ENCODE data around the gene SRSF1. TPM values are rescaled to one million over a fixed set of nuclear protein-coding genes. Genes with fewer than 3 reads are reported as not detected.

Gene SRSF1
- 154 TPM for polyA plus RNA-seq (2012; ENCODE audit: low read depth, missing spikeins)

GRCh38 chr17:58006924-58007780 is at the start of gene SRSF1:
TSS of gene SRSF1 (minus strand) at chr17:58007246. CDS start at chr17:58007137, 109 bp downstream.
- DNase-seq (ENCODE audit: insufficient read length, low spot score) (peak; percentile 83), FAIRE-seq (peak; percentile 99)
- TF ChIP-seq TAF1 (IDR thresholded peaks at IDR 0.05; ENCODE audit: low read depth, low read length) (peak; percentile 88), POLR2A (IDR thresholded peaks at IDR 0.05; ENCODE audit: low read depth, low read length) (peak; percentile 97), POU2F2 (IDR thresholded peaks at IDR 0.05; ENCODE audit: low read depth, low read length) (peak; percentile 90), PAX5 (IDR thresholded peaks at IDR 0.05; ENCODE audit: insufficient read depth, low read length, severe bottlenecking) (no peak), POLR2AphosphoS5 (IDR thresholded peaks at IDR 0.05; ENCODE audit: low read depth, low read length) (peak; percentile 98), SPI1 (IDR thresholded peaks at IDR 0.05; ENCODE audit: low read depth, low read length) (peak; percentile 50; the same call in 1 of the 2 replicates)

GRCh38 chr17:58056476-58056875 is 49.4 kb upstream of the SRSF1 start:
- TF ChIP-seq PAX5 (IDR thresholded peaks at IDR 0.05; ENCODE audit: insufficient read depth, low read length, severe bottlenecking) (no peak), SPI1 (IDR thresholded peaks at IDR 0.05; ENCODE audit: low read depth, low read length) (no peak), TAF1 (IDR thresholded peaks at IDR 0.05; ENCODE audit: low read depth, low read length) (no peak), POLR2A (IDR thresholded peaks at IDR 0.05; ENCODE audit: low read depth, low read length) (no peak), POLR2AphosphoS5 (IDR thresholded peaks at IDR 0.05; ENCODE audit: low read depth, low read length) (no peak), POU2F2 (IDR thresholded peaks at IDR 0.05; ENCODE audit: low read depth, low read length) (no peak)
- DNase-seq (ENCODE audit: insufficient read length, low spot score) (no peak), FAIRE-seq (no peak)

- no peak for DNase-seq (ENCODE audit: insufficient read length, low spot score)
- TF ChIP-seq PAX5 (IDR thresholded peaks at IDR 0.05; ENCODE audit: insufficient read depth, low read length, severe bottlenecking): no peak
- no peak for TF ChIP-seq POU2F2 (IDR thresholded peaks at IDR 0.05; ENCODE audit: low read depth, low read length)
- TF ChIP-seq POLR2A (IDR thresholded peaks at IDR 0.05; ENCODE audit: low read depth, low read length): no peak
- FAIRE-seq: no peak
Measured at GRCh38 chr17:58054641-58055040, 47.6 kb upstream of the SRSF1 start.

GRCh38 chr17:58052945-58053715 is 46.1 kb upstream of the SRSF1 start:
- FAIRE-seq (no peak), DNase-seq (ENCODE audit: insufficient read length, low spot score) (no peak)
- TF ChIP-seq POU2F2 (IDR thresholded peaks at IDR 0.05; ENCODE audit: low read depth, low read length) (no peak), POLR2AphosphoS5 (IDR thresholded peaks at IDR 0.05; ENCODE audit: low read depth, low read length) (no peak), PAX5 (IDR thresholded peaks at IDR 0.05; ENCODE audit: insufficient read depth, low read length, severe bottlenecking) (no peak), POLR2A (IDR thresholded peaks at IDR 0.05; ENCODE audit: low read depth, low read length) (no peak), TAF1 (IDR thresholded peaks at IDR 0.05; ENCODE audit: low read depth, low read length) (no peak), SPI1 (IDR thresholded peaks at IDR 0.05; ENCODE audit: low read depth, low read length) (no peak)

GRCh38 chr17:58052407-58052806 is 45.4 kb upstream of the SRSF1 start:
- no peak for TF ChIP-seq POLR2AphosphoS5 (IDR thresholded peaks at IDR 0.05; ENCODE audit: low read depth, low read length)
- TF ChIP-seq PAX5 (IDR thresholded peaks at IDR 0.05; ENCODE audit: insufficient read depth, low read length, severe bottlenecking): no peak
- TF ChIP-seq POLR2A (IDR thresholded peaks at IDR 0.05; ENCODE audit: low read depth, low read length): no peak
- TF ChIP-seq TAF1 (IDR thresholded peaks at IDR 0.05; ENCODE audit: low read depth, low read length): no peak
- TF ChIP-seq POU2F2 (IDR thresholded peaks at IDR 0.05; ENCODE audit: low read depth, low read length): no peak
- no peak for TF ChIP-seq SPI1 (IDR thresholded peaks at IDR 0.05; ENCODE audit: low read depth, low read length)
- no peak for FAIRE-seq
- DNase-seq (ENCODE audit: insufficient read length, low spot score): no peak

GRCh38 chr17:58051468-58051867 is 44.4 kb upstream of the SRSF1 start:
- TF ChIP-seq TAF1 (IDR thresholded peaks at IDR 0.05; ENCODE audit: low read depth, low read length) (no peak), POLR2AphosphoS5 (IDR thresholded peaks at IDR 0.05; ENCODE audit: low read depth, low read length) (no peak), SPI1 (IDR thresholded peaks at IDR 0.05; ENCODE audit: low read depth, low read length) (no peak), POLR2A (IDR thresholded peaks at IDR 0.05; ENCODE audit: low read depth, low read length) (no peak), PAX5 (IDR thresholded peaks at IDR 0.05; ENCODE audit: insufficient read depth, low read length, severe bottlenecking) (no peak), POU2F2 (IDR thresholded peaks at IDR 0.05; ENCODE audit: low read depth, low read length) (no peak)
- no peak for DNase-seq (ENCODE audit: insufficient read length, low spot score)
- FAIRE-seq: no peak

GRCh38 chr17:58050966-58051365 is 43.9 kb upstream of the SRSF1 start:
- TF ChIP-seq PAX5 (IDR thresholded peaks at IDR 0.05; ENCODE audit: insufficient read depth, low read length, severe bottlenecking) (no peak), TAF1 (IDR thresholded peaks at IDR 0.05; ENCODE audit: low read depth, low read length) (no peak), SPI1 (IDR thresholded peaks at IDR 0.05; ENCODE audit: low read depth, low read length) (no peak), POU2F2 (IDR thresholded peaks at IDR 0.05; ENCODE audit: low read depth, low read length) (no peak), POLR2AphosphoS5 (IDR thresholded peaks at IDR 0.05; ENCODE audit: low read depth, low read length) (no peak), POLR2A (IDR thresholded peaks at IDR 0.05; ENCODE audit: low read depth, low read length) (no peak)
- DNase-seq (ENCODE audit: insufficient read length, low spot score) (no peak), FAIRE-seq (no peak)

GRCh38 chr17:58049533-58049932 is 42.5 kb upstream of the SRSF1 start:
- FAIRE-seq: no peak
- TF ChIP-seq TAF1 (IDR thresholded peaks at IDR 0.05; ENCODE audit: low read depth, low read length): no peak
- TF ChIP-seq PAX5 (IDR thresholded peaks at IDR 0.05; ENCODE audit: insufficient read depth, low read length, severe bottlenecking): no peak
- no peak for TF ChIP-seq POLR2AphosphoS5 (IDR thresholded peaks at IDR 0.05; ENCODE audit: low read depth, low read length)
- TF ChIP-seq SPI1 (IDR thresholded peaks at IDR 0.05; ENCODE audit: low read depth, low read length): no peak
- TF ChIP-seq POU2F2 (IDR thresholded peaks at IDR 0.05; ENCODE audit: low read depth, low read length): no peak
- TF ChIP-seq POLR2A (IDR thresholded peaks at IDR 0.05; ENCODE audit: low read depth, low read length): no peak

More at GRCh38 chr17:58049533-58049932, 42.5 kb upstream of the SRSF1 start:
- DNase-seq (ENCODE audit: insufficient read length, low spot score): no peak
